NCI-H2171 (cell line): Measurements from ENCODE around the gene NFKB2.

Source experiments
- DNase-seq: peaks from one replicate; lab custom pipeline; 2025; lab: John Stamatoyannopoulos, UW

The NFKB2 gene

DNA sequence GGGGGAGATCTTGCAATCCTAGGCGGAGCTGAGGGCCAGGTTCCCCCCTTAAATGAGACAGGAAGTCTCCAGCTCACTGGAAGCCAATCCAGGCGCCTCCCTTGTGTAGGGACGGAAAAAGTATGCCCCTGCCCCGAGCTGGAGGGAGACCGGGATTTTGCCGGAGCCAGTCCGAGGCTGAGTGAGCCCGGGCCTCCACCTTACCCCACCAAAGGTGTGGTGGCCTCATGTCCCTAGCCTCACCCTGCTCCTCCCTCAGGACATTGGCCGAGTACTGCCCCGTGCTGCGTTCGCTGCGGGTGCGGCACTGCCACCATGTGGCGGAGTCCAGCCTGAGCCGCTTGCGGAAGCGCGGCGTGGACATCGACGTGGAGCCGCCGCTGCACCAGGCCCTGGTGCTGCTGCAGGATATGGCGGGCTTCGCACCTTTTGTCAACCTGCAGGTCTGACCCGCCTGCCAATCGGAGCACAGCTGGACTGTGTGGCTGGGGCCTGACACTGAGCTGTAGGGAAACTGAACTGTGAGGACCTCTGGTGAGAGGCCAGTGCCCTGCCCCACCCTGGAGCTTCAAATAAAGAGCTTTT is 27.1 kb downstream of the NFKB2 start:
- DNase-seq = no peak

DNA sequence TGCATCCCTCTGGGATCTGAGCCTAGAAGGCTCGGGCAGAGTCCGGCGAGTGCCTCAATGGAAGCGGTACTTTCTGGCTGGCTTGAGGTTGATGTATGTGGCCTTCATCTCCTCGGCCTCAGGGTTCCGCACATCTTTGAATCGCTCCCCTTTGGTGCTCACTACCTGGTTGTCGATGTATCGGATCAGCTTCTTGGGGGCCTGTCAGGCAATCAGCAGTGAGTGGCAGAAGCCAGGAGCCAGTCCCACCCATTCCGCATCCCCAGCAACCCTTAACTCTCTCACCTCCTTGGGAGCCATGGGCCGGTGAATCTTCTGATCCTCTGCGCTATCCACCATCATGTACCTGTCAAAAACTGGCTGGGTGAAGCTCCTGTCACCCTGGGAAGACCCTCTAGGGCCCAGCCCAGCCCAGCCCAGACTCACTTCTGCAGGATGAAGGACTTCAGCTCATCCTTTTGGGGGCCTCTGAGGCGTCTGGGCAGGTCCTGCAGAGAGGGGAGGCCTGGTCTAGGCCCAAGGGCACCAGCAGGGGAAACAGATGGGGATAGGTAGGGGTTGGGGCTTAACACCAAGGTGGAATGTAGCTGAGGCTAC is 28.0 kb downstream of the NFKB2 start:
- no peak for DNase-seq

DNA sequence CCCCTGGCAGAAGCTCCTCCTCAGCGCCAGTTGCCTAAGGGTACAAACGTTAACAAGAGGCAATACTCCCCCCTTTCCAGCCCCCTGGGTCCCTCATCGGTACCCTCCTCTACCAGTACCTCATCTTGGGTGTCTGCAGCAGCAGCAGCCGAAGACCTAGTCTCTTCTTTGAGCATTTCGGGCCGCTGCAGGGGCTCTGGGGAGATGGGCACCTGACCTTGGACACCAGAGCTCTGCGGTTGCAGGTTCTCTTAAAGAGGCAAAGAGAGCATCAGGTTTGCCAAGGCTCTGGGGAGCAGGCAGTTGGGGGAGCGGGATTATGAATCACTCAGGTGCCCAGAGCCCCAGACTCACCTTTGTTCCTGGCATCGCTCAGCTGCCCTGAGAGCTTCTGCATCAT is 28.6 kb downstream of the NFKB2 start:
- no peak for DNase-seq

DNA sequence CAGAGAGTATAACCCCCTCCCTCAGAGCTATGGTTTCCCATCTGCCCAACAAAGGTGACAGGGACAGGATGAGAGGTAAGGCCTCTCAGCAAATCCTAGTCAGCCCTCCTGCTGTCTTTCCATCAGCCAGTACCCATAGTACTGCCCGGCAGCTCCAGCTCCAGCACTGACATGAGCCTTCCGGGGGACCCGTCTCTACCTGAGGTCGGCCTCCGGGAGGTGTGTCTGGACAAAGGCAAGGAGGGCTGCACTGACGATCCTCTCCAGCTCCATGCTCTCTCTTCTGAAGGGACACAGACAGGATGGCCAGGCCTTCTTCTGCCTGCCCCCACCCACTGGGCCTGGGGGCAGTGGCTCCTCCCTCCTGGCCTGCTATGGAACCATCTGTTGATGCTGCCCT is 29.4 kb downstream of the NFKB2 start:
- no peak for DNase-seq

DNA sequence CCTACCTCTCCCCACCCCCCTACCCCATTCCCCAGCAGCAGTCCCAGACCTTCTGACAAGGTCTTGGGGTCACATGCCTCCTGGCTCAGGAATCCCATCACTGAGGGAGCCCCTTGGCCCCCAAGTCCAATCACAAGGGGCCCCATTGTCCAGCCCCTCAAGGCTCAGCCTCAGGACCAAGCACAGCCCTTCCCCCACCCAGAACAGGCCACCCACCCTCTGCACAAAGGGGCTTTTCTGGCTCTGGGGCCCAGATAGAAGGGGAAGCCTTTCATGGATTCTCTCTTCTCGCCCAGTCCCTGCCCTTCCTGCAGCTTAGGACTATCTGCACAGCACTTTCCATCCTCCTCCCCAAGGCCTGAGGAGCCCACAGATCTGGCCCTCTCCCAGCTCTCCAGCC is 29.9 kb downstream of the NFKB2 start:
- no peak for DNase-seq

DNA sequence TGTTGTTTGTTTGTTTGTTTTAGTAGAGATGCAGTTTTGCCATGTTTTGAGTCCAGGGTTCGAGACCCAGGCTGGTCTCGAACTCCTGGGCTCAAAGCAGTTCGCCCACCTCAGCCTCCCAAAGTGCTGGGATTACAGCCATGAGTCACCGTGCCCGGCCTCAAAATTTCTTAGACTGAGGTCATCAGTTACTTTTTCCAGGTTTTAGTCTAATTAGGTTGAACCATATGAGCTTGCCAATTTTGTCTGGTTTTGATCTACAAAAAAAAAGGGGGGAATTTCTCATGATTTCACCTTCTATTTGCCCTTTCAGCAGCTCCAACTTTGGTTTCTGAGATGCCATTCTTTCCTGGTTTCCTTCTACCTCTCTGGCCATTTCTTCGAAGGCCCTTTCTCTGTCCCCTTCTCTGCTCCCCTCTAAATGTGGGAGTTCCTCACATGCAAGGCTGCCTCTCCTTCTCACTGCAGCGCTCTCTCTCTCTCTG is 31.3 kb downstream of the NFKB2 start:
- DNase-seq = no peak

DNA sequence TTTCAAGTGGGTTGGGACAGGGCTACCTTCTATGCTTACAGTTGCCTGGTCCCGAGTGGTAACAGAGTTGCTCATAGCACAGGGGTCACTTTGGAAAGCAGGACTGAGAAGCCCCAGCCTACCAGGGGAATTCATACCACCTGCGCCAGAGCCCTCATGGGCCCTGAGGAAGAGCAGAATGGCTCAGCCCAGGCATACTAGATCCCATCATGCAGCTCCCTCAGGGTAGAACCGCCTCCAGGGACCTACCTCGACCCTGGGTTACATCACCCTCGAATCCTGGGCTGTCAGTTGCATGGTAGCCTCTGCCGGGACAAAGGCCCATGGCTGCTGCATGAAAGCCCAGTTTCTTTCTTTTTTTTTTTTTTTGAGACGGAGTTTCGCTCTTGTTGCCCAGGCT is 34.0 kb downstream of the NFKB2 start:
- no peak for DNase-seq

DNA sequence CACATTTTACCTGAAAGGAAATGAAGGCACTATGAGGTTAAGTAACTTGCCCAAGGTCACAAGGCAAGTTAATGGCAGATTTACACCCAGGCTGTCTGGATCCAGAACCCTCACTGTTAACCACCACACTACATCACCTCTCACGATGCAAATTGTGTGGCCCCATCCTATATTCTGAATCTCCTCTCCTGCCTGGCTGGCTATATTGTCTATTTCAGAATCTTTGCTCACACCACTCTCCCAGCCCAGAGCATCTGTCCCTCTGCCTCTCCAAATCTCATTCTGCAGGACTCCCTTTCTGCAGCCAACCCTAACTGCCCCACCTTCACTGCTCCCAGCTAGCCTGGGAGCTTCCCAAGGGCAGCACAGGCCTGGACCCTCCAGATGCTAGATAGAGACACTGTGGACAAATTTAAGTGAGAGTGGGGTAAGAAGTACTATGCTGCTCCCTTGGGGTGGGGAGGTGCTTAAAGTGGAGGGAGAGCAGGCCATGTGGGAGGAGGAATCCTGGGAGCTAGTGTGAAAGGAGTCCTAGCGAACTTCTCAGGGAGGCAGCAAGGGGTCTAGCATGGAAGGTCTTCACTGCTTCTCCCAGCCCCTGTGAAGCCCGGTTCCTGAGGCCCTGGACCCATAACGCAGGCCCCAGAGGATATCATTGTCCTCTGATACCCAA is 36.1 kb downstream of the NFKB2 start:
- DNase-seq = no peak

DNA sequence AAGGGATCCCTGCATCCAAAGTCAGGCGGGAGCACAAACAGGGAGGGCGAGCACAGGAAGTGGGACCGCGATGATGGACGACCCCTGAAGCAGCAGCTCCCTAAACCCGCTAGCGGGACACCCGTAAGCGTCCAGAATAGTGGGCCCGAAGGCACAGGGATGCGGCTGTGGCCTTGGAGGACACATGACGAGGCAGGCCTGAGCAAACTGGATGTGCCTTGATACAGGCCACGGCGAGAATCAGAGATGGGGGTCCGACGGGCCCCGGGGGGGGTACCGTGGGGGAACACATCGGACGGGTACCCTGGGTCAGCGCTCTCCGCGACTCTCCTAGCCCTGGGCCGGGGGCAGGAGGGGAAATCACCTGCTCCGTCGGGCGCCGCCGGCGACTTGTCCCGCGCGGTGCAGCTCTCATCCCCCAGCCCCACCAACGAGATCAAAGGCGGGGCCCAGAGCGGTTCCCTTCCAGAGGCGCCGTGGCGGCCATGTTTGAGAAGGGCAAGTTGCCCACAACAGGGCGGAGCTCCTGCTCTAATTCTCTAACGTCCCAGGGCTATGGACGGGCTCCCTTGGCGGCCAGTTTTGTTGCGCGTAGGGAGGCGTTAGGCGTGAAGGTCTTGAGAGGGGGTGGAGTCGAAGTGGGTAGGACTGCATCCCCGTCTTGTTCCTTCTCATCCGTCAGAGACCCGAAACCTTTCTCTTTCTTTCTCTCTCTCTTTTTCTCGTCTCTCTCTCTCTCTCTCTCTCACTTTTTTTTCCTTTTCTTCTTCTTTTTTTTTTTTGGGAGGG is 36.9 kb downstream of the NFKB2 start, which contains the start of gene CUEDC2:
CUEDC2 (minus strand) TSS at position 413 of the 789 bp plus-strand sequence. CDS start 7,386 bp downstream, outside the sequence.
- peak; percentile 89 for DNase-seq

DNA sequence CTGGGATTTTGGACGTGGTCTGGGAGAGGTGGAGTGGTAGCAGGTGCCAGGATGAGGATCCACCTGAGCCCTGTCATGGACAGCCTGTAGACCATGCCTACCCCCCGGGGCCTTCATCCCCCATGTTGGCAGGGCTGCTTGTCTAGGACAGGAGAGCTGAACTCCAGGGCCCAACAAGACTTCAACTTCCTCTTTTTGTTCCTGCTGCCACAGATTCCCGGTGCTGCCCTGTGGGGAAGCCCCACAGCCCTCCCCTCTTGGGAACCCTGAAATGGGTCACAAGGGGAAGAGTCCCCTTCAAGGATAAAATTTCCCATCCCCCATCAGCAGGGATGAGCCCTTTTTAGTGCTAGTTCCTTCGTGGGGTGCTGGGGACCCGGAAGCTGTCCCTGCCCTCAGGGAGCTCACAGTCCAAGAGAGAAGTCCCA is 38.1 kb downstream of the NFKB2 start:
- no peak for DNase-seq

DNA sequence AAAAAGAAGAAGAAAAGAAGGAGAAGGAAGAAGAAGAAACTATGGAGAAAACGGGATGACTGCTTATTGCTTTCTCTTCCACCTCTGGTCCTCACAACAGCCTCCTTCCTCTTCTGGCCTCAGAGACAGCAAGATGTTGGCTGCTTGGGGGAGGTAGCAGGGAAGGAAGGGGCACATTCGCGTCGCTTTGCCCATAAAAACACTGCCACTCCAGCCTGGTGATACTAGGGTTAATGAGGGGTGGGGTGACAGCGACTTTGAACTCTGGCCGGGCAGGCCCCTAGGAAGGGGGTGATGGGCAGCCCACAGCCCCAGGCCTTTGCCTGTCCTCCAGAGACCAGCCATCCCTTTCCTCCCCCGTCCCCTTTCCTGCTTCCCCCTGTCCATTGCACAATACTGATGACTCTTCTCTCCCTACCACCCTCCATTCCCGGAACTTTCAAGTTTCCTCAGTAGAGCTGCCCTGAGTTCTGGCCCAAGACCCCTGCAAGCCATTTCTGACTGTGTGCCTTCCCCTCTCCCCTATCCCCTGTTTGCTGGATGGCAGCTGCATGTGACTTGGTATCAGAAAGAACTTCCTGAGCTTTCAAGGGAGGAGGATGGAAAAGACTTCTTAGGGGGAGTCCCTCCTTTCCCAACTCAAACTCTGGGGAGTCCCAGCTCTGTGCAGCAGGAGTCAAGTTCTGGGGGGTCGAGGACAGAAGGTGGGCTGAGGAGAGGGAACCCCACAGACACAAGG is 39.1 kb downstream of the NFKB2 start:
- DNase-seq = no peak

DNA sequence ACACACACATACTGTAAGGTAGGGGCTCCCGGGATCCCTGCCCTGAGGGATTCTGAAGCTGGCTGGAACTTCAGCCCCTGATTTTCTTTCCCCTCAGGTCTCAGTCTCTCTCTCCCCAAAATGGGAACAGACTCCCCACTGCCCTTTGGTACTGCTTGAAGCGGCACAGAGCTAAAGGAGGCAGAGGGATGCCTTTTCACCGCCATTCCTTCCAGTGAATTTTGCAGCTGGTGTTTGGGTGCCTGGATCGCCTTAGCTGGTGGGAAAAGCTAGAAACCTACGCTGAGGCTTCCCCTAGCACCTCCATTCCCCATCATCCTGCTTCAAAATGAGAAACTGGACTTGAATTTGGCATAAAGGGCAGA is 39.6 kb downstream of the NFKB2 start:
- no peak for DNase-seq

DNA sequence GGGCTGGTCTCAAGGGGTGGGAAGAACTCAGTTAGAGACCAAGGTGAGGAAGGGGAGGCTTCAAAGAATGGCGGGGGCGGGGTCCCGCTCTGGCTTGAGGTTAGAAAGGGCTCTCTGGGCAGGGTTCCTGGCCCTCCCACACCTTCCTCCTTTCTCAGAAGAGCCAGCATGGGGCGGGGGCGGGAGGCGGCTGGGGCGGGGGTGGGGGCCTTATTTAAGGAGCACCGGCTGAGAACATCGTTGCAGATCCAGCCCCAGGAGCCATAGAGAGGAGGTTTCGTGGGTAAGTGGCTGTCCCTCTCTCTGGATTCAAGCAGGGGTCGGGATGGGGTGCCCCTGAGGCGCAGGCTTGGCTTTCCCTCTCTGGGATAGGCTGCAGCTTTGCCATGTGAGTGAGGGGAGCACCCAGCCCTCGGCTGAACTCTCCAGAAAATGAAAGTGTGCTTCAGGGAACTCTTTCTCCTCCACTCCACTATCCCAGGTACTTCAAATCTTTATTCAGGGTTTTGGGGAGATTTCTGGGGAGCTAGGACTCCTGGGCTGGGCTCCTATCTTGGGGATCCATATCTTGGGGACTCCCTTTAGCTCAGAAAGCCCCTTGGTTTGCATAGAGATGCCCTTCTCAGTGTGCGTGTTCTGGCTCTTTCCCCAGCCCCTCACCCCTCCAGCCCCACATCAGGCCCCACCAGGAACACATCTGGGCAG is 40.2 kb downstream of the NFKB2 start:
- DNase-seq = no peak

DNA sequence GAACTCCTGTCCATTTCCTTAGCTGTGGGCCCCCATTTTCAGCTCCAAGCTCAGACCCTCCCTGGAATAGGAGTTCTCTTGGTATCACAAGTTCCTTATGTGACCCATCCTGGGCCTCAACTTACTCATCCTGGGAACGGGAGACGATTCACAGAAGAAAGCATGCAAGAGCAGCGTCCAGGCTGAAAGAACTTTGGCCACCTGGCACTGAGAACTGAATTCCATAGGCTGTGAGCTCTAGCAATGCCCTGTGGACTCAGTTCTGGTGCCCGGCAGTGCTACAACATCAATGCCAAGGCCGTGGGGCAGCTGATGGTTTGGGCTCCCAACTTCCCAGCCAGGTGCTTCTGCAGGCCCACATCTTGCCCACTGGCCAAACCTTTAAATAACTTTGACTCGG is 40.8 kb downstream of the NFKB2 start:
- no peak for DNase-seq

DNA sequence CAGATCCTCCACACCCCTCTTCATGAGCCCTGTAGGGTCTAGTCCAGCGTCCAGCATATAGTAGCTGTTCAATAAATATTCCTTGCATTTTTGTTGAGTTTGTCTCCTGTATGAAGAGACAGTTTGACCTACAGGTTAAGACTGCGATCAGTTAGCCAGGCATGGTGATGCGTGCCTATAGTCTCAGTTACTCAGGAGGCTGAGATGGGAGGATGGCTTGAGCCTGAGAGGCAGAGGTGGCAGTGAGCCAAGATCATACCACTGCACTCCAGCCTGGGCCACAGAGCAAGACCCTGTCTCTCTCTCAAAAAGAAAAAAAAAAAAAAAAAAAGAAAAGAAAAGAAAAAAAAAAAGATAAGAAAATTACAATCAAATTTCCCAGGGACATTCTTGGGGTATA is 42.0 kb downstream of the NFKB2 start:
- no peak for DNase-seq

DNA sequence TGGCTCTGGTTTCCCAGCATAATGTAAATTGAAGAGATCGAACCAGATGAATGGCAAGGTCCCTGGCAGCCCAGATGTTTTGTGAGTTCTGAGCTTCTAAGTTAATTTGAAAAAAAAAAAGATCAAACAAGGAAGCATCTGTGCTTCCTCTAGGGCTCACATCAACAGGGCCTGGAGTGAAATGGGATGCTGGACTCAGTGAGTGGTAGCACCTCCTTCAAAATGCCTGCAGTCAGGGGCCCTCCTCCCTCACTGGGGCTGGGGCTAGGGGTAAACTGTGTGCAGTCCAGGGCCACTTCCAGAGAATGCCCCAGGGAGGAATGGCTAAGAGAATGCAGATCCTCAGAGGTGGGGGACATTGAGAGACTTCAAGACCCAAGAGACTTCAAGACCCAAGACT is 42.9 kb downstream of the NFKB2 start:
- DNase-seq = no peak

DNA sequence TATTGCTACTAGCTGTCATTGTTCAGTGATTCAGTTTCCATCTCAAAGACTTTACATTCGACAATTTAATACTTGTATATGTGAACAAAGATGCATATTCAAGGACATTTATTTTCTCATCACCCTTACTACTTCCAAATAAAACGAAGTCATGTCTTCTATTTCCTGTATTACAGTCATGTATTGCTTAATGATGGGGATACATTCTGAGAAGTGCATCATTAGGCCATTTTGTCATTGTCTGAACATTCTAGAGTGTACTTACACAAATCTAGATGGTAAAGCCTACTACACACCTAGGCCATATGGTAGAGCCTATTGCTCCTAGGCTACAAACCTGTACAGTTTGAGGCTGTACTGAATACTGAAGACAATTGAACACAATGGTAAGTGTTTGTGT is 49.3 kb downstream of the NFKB2 start:
- no peak for DNase-seq

DNA sequence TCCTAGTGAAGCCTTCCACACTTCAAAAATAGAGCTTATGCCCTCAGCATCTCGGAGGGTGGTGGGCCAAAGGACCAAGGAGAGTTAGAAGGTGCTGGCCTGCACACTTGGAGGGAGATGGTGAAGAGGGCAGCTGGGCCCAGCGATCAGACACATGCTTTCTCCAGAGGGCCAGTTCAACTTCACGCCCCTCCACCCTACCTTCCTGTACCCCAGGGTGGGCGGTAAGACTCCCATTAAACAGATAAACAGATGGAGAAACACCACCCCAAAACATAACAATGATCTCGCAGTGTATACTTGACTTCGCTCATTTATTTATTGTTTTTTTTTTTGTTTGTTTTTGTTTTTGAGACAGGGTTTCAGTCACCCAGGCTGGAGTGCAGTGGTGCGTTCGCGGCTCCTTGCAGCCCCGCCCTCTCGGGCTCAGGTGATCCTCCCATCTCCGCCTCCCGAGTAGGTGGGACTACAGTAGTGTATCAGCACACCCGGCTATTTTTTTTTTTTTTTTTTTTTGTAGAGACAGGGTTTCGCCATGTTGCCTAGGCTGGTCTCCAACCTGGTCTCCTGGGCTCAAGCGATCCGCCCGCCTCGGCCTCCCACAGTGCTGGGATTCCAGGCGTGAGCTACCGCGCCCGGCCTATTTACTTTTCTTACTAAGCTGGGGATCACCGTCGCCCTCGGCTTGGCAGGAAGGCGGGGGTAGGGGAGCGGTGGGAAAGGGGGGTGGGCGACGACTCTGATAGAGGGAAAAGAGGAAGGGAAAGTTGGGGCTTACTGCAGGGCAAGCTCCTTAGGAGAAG is 54.0 kb downstream of the NFKB2 start:
- peak; percentile 77 for DNase-seq

DNA sequence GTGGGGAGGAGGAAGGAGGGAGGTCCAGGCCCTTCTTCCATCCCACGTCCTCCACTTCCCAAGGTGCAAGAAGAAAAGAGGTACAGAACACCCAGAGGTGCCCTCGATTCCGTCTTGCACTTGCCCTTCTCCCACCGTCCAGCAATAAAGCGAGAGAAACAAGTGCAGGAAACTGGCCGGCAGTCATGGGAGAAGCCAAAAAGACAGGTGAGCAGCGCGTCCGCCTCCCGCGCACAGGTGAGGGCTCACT is 54.5 kb downstream of the NFKB2 start:
- no peak for DNase-seq

DNA sequence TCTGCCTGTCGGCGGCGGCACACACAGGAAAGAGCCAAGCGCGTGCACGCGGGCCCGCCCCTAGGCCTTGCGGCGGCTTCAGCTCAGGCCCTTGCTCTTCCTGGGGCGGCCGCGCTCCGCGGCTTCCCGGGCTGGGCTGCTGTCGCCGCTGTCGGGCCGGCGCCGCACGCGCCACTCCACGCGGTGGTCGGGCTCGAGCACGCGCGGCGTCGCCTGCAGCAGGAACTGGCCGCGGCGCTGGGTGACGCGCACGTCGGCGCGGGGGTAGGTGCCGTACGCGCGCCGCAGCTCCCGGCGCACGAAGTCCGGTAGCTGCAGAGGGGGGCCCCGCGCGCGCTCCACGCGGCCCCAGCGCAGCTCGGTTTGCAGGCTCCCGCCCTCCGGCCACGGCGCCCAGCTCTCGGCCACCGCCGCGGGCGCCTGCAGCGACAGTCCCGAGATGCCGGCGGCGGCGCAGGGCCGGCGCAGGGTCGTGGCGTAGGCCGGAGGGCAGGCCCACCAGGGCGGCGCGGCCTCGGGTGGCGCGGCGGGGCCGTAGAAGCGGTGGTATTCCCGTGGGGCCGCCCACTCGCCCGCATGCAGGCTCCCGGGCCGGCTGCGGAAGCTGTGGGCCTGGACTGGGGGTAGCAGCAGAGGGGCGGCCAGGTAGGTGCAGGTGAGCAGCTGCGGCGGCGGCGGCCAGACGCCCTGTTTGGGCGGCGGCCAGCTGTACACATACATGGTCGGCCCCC is 55.0 kb downstream of the NFKB2 start:
- DNase-seq = peak; percentile 58
